GM21515 (cell line): Measurements from ENCODE around the gene ZHX3.

Source experiments
- ATAC-seq: cut with Tn5 transposase; IDR thresholded peaks from one replicate; pipeline ENCODE4 v1.9.1; 2021; ENCODE audit not compliant: unreplicated experiment

Gene ZHX3

GRCh38 chr20:41173791-41174341, 143.7 kb downstream of the ZHX3 start:
- no peak for ATAC-seq

DNA sequence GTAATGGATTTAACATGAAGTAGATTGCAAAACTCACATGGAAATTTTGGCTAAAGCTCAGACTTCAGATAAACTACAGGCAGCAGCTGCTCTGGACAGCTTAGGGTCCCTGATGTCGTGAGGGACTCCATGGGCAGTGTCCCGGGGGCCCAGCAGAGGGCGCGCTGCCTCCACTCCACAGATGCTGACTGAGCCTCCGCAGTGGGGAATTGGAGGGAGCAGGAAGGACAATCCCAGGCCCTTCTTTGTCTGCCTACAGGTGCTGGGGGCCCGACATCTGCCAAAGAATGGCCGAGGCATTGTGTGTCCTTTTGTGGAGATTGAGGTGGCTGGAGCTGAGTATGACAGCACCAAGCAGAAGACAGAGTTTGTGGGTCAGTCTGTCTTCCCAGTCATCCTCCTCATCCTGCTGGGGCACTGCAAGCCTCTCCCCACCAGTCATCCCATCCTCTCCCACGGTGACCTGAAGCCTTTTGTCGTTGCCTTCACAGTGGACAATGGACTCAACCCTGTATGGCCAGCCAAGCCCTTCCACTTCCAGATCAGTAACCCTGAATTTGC, 144.3 kb downstream of the ZHX3 start:
- ATAC-seq, result no peak

- no peak for ATAC-seq
These were observed 145.0 kb downstream of the ZHX3 start for GRCh38 chr20:41172296-41173140.

GRCh38 chr20:41171736-41172295, 145.7 kb downstream of the ZHX3 start:
- ATAC-seq, result no peak

- no peak for ATAC-seq
These were observed 147.0 kb downstream of the ZHX3 start for GRCh38 chr20:41170386-41171105.

DNA sequence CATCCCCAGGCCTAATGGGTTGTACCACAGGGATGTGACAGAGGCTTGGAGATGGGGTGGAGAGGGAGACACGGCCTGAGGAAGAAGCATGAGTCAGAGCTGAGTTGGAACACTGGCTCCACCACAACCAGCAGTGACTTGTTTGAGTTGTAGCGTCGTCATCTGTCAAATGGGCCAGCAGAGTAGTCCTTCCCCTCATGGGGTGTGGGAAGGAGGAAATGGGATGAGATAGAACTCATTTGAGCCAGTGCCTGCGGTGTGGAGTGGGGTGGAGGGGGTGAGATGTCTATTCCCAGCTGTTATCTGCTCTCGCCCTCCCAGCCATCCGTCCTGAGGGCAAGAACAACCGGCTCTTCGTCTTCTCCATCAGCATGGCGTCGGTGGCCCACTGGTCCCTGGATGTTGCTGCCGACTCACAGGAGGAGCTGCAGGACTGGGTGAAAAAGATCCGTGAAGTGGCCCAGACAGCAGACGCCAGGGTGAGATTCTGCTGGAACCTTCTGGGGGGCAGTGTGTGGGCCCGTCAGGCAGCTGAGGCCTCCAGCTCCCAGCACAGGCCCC, 147.7 kb downstream of the ZHX3 start:
- no peak for ATAC-seq

DNA sequence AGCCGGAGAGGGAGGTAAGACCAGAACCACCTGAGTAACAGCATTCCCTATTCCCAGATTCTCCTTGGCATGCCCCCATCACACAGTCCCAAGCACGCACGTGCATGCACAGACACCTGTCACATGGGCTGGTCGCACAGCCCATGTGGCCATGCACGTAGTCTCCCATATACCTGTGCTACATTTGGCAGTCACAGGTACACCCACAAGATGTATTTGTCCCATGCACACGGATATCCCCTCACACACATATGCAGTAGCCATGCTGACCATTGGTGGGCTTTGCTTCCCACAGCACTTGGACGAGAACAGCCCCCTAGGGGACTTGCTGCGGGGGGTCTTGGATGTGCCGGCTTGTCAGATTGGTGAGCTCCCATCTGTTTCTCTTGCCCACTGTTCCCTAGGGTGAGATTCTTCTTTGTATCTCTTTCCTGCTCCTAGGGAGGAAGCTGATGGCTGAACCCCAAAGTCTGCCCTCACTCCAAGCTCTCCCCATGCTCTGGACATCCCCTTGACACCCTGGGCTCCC, 148.3 kb downstream of the ZHX3 start:
- no peak for ATAC-seq

DNA sequence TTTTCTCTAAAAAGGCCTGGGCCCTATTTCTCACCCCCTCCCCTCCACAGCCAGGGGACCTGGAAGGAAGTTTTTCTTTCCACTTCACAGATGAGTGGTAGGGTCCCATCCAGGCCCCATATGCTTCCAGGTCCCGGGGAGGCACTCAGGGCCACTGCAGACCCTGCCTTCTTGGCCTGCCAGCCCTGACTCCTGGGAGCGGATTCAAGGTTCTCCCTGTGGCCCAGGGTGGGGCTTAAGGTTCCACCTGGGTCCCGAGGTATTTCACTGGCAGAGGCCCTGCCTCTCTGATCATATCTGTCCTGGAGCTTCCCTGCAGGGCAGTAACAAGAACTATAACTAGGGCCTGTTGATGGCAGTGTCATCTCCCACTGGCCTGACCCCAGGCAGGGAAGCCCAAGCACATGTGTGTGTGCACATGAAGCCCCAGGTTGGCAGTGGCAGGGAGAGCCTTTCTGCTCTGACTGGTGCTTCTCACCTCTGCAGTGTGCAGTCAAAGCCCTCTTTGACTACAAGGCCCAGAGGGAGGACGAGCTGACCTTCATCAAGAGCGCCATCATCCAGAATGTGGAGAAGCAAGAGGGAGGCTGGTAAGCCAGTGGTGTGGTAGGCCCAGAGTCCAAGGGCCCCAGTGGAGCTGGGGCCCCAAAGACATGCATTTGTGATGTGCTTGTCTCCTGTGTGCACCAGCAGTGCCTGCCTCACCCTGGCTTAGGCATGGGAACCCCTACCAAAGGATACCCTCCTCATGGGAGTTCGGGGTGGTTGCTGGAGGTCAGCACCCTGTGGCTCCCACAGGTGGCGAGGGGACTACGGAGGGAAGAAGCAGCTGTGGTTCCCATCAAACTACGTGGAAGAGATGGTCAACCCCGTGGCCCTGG, 149.0 kb downstream of the ZHX3 start:
- no peak for ATAC-seq

- peak; percentile 54 for ATAC-seq
These were observed 149.9 kb downstream of the ZHX3 start for GRCh38 chr20:41167481-41168253.

- no peak for ATAC-seq
These were observed 150.4 kb downstream of the ZHX3 start for GRCh38 chr20:41167118-41167470.

DNA sequence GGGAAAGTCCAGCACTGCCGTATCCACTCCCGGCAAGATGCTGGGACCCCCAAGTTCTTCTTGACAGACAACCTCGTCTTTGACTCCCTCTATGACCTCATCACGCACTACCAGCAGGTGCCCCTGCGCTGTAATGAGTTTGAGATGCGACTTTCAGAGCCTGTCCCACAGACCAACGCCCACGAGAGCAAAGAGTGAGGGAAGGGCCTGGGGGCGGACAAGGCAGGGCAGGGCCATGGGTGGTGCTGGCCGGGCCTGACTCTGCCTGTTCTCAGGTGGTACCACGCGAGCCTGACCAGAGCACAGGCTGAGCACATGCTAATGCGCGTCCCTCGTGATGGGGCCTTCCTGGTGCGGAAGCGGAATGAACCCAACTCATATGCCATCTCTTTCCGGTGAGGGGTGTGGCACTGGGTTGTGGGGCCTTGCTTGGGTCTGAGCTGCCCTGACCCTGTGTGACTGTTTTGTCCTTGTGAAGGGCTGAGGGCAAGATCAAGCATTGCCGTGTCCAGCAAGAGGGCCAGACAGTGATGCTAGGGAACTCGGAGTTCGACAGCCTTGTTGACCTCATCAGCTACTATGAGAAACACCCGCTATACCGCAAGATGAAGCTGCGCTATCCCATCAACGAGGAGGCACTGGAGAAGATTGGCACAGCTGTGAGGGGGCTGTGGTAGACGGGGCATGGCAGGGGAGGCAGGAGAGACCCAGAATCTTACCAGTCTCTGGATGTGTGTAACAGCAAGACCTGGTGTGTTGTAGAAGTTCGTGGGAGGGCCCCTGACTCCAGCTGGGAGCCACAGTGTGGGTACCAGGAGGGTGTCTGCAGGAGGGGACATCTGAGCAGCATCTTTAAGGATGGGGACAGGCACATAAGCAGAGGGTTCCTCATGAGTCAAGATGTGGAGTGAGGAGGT, 151.1 kb downstream of the ZHX3 start:
- no peak for ATAC-seq

GRCh38 chr20:41165001-41165882, 152.3 kb downstream of the ZHX3 start:
- no peak for ATAC-seq

GRCh38 chr20:41163821-41164220, 153.7 kb downstream of the ZHX3 start:
- ATAC-seq, result no peak

DNA sequence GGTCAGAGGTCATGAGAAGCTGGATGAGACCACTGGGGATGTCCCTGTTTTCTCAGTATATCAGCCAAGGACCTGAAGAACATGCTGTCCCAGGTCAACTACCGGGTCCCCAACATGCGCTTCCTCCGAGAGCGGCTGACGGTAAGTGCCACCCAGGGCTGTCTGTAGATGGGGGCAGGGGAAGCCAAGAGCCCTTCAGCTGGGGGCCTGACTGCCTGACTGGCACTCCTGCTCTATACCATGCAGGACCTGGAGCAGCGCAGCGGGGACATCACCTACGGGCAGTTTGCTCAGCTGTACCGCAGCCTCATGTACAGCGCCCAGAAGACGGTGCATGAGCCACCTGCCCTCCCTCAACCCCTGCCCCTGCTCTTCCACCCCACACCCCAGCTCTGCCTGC, 155.1 kb downstream of the ZHX3 start:
- ATAC-seq, result no peak

- ATAC-seq, result no peak
These were observed 155.6 kb downstream of the ZHX3 start for GRCh38 chr20:41161886-41162285.

DNA sequence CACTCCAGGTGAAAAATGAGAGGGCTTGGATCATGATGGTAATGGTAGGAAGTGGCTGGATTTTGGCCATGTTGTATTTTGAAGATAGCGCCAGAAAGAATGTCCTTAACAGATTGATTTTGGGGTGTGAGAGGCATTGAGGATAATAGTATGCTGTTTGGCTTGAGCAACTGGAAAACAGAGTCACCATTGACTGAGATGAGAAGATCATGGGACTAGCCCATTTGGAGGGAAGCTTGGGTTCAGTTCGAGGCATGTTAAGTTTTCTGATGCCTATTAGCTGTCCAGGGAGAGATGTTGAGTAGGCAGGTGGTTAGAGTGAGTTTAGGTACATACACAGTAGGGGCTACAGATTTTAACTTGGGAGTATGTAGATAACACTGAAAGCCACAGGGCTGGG, 156.8 kb downstream of the ZHX3 start:
- no peak for ATAC-seq

DNA sequence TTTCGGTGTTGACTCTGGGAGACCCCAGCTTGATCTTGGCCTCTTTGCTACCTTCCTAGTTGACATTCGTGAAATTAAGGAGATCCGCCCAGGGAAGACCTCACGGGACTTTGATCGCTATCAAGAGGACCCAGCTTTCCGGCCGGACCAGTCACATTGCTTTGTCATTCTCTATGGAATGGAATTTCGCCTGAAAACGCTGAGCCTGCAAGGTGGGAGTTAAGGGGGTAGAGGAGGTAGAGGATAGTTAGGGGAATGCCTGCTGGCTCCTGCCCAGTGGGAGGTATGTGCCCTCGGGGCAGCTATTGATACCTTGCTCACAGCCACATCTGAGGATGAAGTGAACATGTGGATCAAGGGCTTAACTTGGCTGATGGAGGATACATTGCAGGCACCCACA, 158.0 kb downstream of the ZHX3 start:
- no peak for ATAC-seq
